GM12892 (cell line): Measurements from ENCODE around the gene ADSS2.

Source experiments
- POLR2A ChIP-seq: IDR thresholded peaks from 2 replicates; pipeline ENCODE4 v1.6.1; 2011; ENCODE audit warnings: low read depth, low read length, control low read depth
- POLR2AphosphoS5 ChIP-seq: IDR thresholded peaks from 2 replicates; pipeline ENCODE4 v1.6.1; 2011; ENCODE audit warnings: low read depth, low read length, control low read depth
- TAF1 ChIP-seq: IDR thresholded peaks from 2 replicates; pipeline ENCODE4 v1.6.1; 2011; ENCODE audit warnings: low read depth, mild to moderate bottlenecking, control low read depth, low read length, borderline replicate concordance

GRCh38 chr1:244448279-244449036 lies 3.3 kb downstream of the ADSS2 start:
- TF ChIP-seq POLR2AphosphoS5 (no peak), POLR2A (no peak), TAF1 (no peak)
